H1 (cell line): Measurements from ENCODE around the gene PRR5. TPM values are rescaled to one million over a fixed set of nuclear protein-coding genes. Genes with fewer than 3 reads are reported as not detected.

ENCODE experiments used
- CBX5 ChIP-seq: fragments of 300-800, 300-1000 bp; sonication (generic); IDR thresholded peaks from 2 replicates; pipeline ENCODE4 v1.7.1; 2016; ENCODE audit warnings: antibody characterized with exemption, low read length, low read depth
- CHD1 ChIP-seq: IDR thresholded peaks from 2 replicates; pipeline ENCODE4 v1.6.1; 2012; ENCODE audit warnings: low read depth, low read length, improper control_type of control experiment
- MAFK ChIP-seq: IDR thresholded peaks from 2 replicates; pipeline ENCODE4 v1.6.1; 2012; ENCODE audit warnings: low read depth, mild to moderate bottlenecking, improper control_type of control experiment, low read length
- RAD21 ChIP-seq, 2 experiments: IDR thresholded peaks in 1 of 2; conservative IDR thresholded peaks in 1 of 2; 2 replicates each; pipeline ENCODE4 v1.6.1; 2011; ENCODE audit warnings: low read depth in 2 of 2, low read length in 2 of 2, improper control_type of control experiment in 1 of 2, inconsistent platforms in 1 of 2, mild to moderate bottlenecking in 1 of 2, moderate library complexity in 1 of 2
- RFX5 ChIP-seq: IDR thresholded peaks from 2 replicates; pipeline ENCODE4 v1.6.1; 2011; ENCODE audit warnings: low read depth, low read length, improper control_type of control experiment, borderline replicate concordance
- SIN3A ChIP-seq, 2 experiments: IDR thresholded peaks in 1 of 2; conservative IDR thresholded peaks in 1 of 2; 2 replicates each; pipeline ENCODE4 v1.6.1; 2011 to 2012; ENCODE audit warnings: low read length in 2 of 2, improper control_type of control experiment in 1 of 2, low read depth in 1 of 2, mild to moderate bottlenecking in 1 of 2
- SIRT6 ChIP-seq: IDR thresholded peaks from one replicate; pipeline ENCODE4 v1.7.1; 2012; ENCODE audit warnings: low read length, inconsistent platforms
- TBP ChIP-seq: IDR thresholded peaks from 2 replicates; pipeline ENCODE4 v1.6.1; 2011; ENCODE audit warnings: low read depth, low read length, improper control_type of control experiment
- ZNF274 ChIP-seq: IDR thresholded peaks from 2 replicates; pipeline ENCODE4 v1.7.0; 2012; ENCODE audit warnings: low read length, borderline replicate concordance; ENCODE audit errors: extremely low read depth
- polyA plus RNA-seq, 7 experiments: library from polyadenylated mRNA; depleted of rRNA in 3 of 7; stranded (reverse) in 5 of 7; unstranded in 2 of 7; fragments of >200 nt in 5 of 7; fragments of 200-250 nt in 2 of 7; gene quantifications; 1 replicate in 5 of 7; 2 replicates in 1 of 7; 4 replicates in 1 of 7; pipeline versions ENCODE4 v1.2.1 to v1.2.3, GENCODE V29; 2011 to 2013; ENCODE audit warnings: missing spikeins in 2 of 7, mixed read lengths in 2 of 7
- total RNA-seq: library from RNA; stranded (reverse); fragmentation: NEBNext Ultra II Directional; extraction: Animal tissue kit (Norgen Biotek cat#: 25700); gene quantifications from 2 replicates; pipeline ENCODE4 v1.2.1, GENCODE V29; 2021
- TF ChIP-seq, protein P1 (sequence below): fragments of 300-600 bp; sonication (generic); IDR thresholded peaks from 2 replicates; pipeline ENCODE4 v1.7.1; 2012; ENCODE audit warnings: low read length, moderate library complexity, mild to moderate bottlenecking, inconsistent platforms; ENCODE audit not compliant: insufficient replicate concordance

Gene PRR5
- total and polyA plus RNA-seq, 2 of the 8 experiments (the other 6 are each of a cell fraction or from before 2014, with no cell fraction given) = 16.5 to 25.7 TPM

DNA sequence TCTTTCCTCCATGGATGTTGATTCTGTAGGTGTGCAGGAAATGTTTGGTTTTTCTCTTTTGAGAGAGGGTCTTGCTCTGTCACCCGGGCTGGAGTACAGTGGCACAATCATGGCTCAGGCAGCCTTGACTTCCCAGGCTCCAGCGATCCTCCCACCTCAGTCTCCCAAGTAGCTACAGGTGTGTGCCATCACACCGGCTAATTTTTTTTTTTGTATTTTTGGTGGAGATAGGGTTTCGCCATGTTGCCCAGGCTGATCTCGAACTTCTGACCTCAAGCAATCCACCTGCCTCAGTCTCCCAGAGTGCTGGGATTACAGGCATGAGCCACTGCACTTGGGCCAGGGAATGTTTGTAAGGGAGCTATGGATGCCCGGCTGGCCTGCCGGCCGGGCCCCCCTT lies 4.5 kb downstream of the PRR5 start (continued):
- TF ChIP-seq, protein P1, sequence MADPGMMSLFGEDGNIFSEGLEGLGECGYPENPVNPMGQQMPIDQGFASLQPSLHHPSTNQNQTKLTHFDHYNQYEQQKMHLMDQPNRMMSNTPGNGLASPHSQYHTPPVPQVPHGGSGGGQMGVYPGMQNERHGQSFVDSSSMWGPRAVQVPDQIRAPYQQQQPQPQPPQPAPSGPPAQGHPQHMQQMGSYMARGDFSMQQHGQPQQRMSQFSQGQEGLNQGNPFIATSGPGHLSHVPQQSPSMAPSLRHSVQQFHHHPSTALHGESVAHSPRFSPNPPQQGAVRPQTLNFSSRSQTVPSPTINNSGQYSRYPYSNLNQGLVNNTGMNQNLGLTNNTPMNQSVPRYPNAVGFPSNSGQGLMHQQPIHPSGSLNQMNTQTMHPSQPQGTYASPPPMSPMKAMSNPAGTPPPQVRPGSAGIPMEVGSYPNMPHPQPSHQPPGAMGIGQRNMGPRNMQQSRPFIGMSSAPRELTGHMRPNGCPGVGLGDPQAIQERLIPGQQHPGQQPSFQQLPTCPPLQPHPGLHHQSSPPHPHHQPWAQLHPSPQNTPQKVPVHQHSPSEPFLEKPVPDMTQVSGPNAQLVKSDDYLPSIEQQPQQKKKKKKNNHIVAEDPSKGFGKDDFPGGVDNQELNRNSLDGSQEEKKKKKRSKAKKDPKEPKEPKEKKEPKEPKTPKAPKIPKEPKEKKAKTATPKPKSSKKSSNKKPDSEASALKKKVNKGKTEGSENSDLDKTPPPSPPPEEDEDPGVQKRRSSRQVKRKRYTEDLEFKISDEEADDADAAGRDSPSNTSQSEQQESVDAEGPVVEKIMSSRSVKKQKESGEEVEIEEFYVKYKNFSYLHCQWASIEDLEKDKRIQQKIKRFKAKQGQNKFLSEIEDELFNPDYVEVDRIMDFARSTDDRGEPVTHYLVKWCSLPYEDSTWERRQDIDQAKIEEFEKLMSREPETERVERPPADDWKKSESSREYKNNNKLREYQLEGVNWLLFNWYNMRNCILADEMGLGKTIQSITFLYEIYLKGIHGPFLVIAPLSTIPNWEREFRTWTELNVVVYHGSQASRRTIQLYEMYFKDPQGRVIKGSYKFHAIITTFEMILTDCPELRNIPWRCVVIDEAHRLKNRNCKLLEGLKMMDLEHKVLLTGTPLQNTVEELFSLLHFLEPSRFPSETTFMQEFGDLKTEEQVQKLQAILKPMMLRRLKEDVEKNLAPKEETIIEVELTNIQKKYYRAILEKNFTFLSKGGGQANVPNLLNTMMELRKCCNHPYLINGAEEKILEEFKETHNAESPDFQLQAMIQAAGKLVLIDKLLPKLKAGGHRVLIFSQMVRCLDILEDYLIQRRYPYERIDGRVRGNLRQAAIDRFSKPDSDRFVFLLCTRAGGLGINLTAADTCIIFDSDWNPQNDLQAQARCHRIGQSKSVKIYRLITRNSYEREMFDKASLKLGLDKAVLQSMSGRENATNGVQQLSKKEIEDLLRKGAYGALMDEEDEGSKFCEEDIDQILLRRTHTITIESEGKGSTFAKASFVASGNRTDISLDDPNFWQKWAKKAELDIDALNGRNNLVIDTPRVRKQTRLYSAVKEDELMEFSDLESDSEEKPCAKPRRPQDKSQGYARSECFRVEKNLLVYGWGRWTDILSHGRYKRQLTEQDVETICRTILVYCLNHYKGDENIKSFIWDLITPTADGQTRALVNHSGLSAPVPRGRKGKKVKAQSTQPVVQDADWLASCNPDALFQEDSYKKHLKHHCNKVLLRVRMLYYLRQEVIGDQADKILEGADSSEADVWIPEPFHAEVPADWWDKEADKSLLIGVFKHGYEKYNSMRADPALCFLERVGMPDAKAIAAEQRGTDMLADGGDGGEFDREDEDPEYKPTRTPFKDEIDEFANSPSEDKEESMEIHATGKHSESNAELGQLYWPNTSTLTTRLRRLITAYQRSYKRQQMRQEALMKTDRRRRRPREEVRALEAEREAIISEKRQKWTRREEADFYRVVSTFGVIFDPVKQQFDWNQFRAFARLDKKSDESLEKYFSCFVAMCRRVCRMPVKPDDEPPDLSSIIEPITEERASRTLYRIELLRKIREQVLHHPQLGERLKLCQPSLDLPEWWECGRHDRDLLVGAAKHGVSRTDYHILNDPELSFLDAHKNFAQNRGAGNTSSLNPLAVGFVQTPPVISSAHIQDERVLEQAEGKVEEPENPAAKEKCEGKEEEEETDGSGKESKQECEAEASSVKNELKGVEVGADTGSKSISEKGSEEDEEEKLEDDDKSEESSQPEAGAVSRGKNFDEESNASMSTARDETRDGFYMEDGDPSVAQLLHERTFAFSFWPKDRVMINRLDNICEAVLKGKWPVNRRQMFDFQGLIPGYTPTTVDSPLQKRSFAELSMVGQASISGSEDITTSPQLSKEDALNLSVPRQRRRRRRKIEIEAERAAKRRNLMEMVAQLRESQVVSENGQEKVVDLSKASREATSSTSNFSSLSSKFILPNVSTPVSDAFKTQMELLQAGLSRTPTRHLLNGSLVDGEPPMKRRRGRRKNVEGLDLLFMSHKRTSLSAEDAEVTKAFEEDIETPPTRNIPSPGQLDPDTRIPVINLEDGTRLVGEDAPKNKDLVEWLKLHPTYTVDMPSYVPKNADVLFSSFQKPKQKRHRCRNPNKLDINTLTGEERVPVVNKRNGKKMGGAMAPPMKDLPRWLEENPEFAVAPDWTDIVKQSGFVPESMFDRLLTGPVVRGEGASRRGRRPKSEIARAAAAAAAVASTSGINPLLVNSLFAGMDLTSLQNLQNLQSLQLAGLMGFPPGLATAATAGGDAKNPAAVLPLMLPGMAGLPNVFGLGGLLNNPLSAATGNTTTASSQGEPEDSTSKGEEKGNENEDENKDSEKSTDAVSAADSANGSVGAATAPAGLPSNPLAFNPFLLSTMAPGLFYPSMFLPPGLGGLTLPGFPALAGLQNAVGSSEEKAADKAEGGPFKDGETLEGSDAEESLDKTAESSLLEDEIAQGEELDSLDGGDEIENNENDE = no peak
- TF ChIP-seq ZNF274 = no peak
- TF ChIP-seq MAFK = no peak
- TF ChIP-seq CHD1 = no peak
- TF ChIP-seq TBP = no peak
- TF ChIP-seq RFX5 = no peak
- no peak for TF ChIP-seq CBX5
- TF ChIP-seq SIN3A (conservative IDR thresholded peaks at IDR 0.05 in 1 of 2, IDR thresholded peaks at IDR 0.05 in 1 of 2; ENCODE audit: low read depth in 1 of 2, low read length in 2 of 2) = no peak
- no peak for TF ChIP-seq RAD21 (IDR thresholded peaks at IDR 0.05 in 1 of 2, conservative IDR thresholded peaks at IDR 0.05 in 1 of 2; ENCODE audit: low read depth in 2 of 2, low read length in 2 of 2)
- TF ChIP-seq SIRT6 = no peak
- TF ChIP-seq, all 59 proteins: peak for 0
